PC-9 (cell line): ENCODE data around the gene SRMS. TPM values are rescaled to one million over a fixed set of nuclear protein-coding genes. Genes with fewer than 3 reads are reported as not detected.

Source experiments
- BruUV-seq: library from RNA; stranded (reverse); fragments of 400-500 nt; replicated peaks from 2 replicates; lab custom pipeline; 2021; lab: Mats Ljungman, UMichigan
- CTCF ChIA-PET: fragments of 300-600 bp; sonication (Branson Sonifier 250); formaldehyde crosslinking; loops from one replicate; lab custom pipeline; 2022; ENCODE audit warnings: antibody characterized with exemption; lab: Charles Lee
- POLR2A ChIA-PET: fragments of 300-600 bp; sonication (Branson Sonifier 250); formaldehyde crosslinking; loops from one replicate; lab custom pipeline; 2022; ENCODE audit warnings: antibody characterized with exemption; ENCODE audit not compliant: unreplicated experiment; lab: Charles Lee
- DNase-seq, 2 experiments: peaks; one replicate each; pipeline versions ENCODE4 v3.0.0 to v3.0.0-alpha.2; 2015 to 2022; ENCODE audit warnings: mixed read lengths in 1 of 2
- H2AFZ ChIP-seq: fragments of 200-600 bp; sonication (generic); 2 replicates; pipeline ENCODE4 v1.8.1; 2017; ENCODE audit warnings: antibody characterized with exemption
- H3F3A ChIP-seq: fragments of 200-600 bp; sonication (generic); 2 replicates; pipeline ENCODE4 v1.8.1; 2017; ENCODE audit warnings: antibody characterized with exemption, mild to moderate bottlenecking, low read depth; ENCODE audit not compliant: insufficient read depth
- H3K27ac ChIP-seq: fragments of 200-600 bp; sonication (generic); 2 replicates; pipeline ENCODE4 v1.6.1; 2016; ENCODE audit warnings: mixed run types
- H3K27me3 ChIP-seq: fragments of 200-600 bp; sonication (generic); 2 replicates; pipeline ENCODE4 v1.6.1; 2016; ENCODE audit warnings: low read depth, mixed run types; ENCODE audit not compliant: insufficient read depth
- H3K36me3 ChIP-seq: fragments of 200-600 bp; sonication (generic); 2 replicates; pipeline ENCODE4 v1.6.1; 2016; ENCODE audit warnings: low read depth, mixed run types
- H3K4me1 ChIP-seq: fragments of 200-600 bp; sonication (generic); replicated peaks from 2 replicates; pipeline ENCODE4 v1.6.1; 2016; ENCODE audit warnings: mixed run types; ENCODE audit not compliant: insufficient read depth
- H3K4me2 ChIP-seq: fragments of 200-600 bp; sonication (generic); 2 replicates; pipeline ENCODE4 v1.6.1; 2017; ENCODE audit warnings: mixed run types
- H3K4me3 ChIP-seq: fragments of 200-600 bp; sonication (generic); 2 replicates; pipeline ENCODE4 v1.6.1; 2016; ENCODE audit warnings: mixed run types
- H3K79me2 ChIP-seq: fragments of 200-600 bp; sonication (generic); 2 replicates; pipeline ENCODE4 v1.6.1; 2017; ENCODE audit warnings: low read depth, mixed run types
- H3K9me2 ChIP-seq: fragments of 200-600 bp; sonication (generic); 2 replicates; pipeline ENCODE4 v1.8.1; 2017; ENCODE audit warnings: mild to moderate bottlenecking; ENCODE audit not compliant: insufficient read depth
- H3K9me3 ChIP-seq: fragments of 200-600 bp; sonication (generic); 2 replicates; pipeline ENCODE4 v1.8.1; 2016; ENCODE audit warnings: low read depth; ENCODE audit not compliant: insufficient read depth
- H4K20me1 ChIP-seq: fragments of 200-600 bp; sonication (generic); 2 replicates; pipeline ENCODE4 v1.8.1; 2017; ENCODE audit not compliant: insufficient read depth
- CTCF ChIP-seq: fragments of 200-600 bp; sonication (generic); conservative IDR thresholded peaks from 2 replicates; pipeline ENCODE4 v1.6.1; 2017; ENCODE audit warnings: mixed run types, antibody characterized with exemption, mild to moderate bottlenecking, moderate library complexity
- EZH2 ChIP-seq: fragments of 200-600 bp; sonication (generic); IDR thresholded peaks from 2 replicates; pipeline ENCODE4 v1.8.0; 2017; ENCODE audit warnings: antibody characterized with exemption, low read depth
- intact Hi-C: fragments of 100-400 bp; cut with micrococcal nuclease; formaldehyde crosslinking; loops from one replicate; pipeline ENCODE4 v1.10.0; 2022; ENCODE audit not compliant: unreplicated experiment
- total RNA-seq: library from RNA; stranded (reverse); gene quantifications from 2 replicates; pipeline ENCODE4 v1.2.3, GENCODE V29; 2021

Gene SRMS
- total RNA-seq, 1 experiment from 2014 or later: 1.2 TPM

- peak overlapping the region; percentile 66 for H3K4me3 ChIP-seq
- intact Hi-C loops: loop anchor here (2.0 to 5.0 kb wide), 3 partner anchors 94 to 521 kb away; no protein-coding TSS in a partner anchor
- ChIA-PET POLR2A (interaction anchor here (0.5 to 0.6 kb wide), 5 partner anchors 20 to 1170 kb away, joined by 3 to 4 read pairs (median 3); no protein-coding TSS in a partner anchor), CTCF (interaction anchor here (2.6 to 3.0 kb wide), 2 partner anchors 105 to 444 kb away, joined by 15 to 43 read pairs; partner anchors contain the start of genes PRPF6 and SAMD10)
- peaks cover 49% of the 10 kb centered on the region for H3K4me1 ChIP-seq
- no peaks in the 10 kb centered on the region for H3K9me2 ChIP-seq
- no peaks in the 10 kb centered on the region for H4K20me1 ChIP-seq
- no peak for TF ChIP-seq EZH2
- no peak for TF ChIP-seq CTCF
- BruUV-seq: no TSS peak
- peaks cover 6% of the 10 kb centered on the region; the same call in 1 of the 2 replicates for H3K79me2 ChIP-seq
- no peaks in the 10 kb centered on the region for H3K27me3 ChIP-seq
- no peaks in the 10 kb centered on the region for H3K9me3 ChIP-seq
- peak overlapping the region; percentile 79 for H2AFZ ChIP-seq
- no peaks in the 10 kb centered on the region for H3K36me3 ChIP-seq
- 0 out of 2 replicates have a peak overlapping the region, but pooled peaks have one; percentile 55 for H3K27ac ChIP-seq
- peak overlapping the region; percentile 97 for H3K4me2 ChIP-seq
- DNase-seq: peak; percentile 63 to 69
- H3F3A ChIP-seq: peaks cover 31% of the 10 kb centered on the region; the same call in 1 of the 2 replicates
Observed at GRCh38 chr20:63536241-63536977, 11.1 kb downstream of the SRMS start.

DNA sequence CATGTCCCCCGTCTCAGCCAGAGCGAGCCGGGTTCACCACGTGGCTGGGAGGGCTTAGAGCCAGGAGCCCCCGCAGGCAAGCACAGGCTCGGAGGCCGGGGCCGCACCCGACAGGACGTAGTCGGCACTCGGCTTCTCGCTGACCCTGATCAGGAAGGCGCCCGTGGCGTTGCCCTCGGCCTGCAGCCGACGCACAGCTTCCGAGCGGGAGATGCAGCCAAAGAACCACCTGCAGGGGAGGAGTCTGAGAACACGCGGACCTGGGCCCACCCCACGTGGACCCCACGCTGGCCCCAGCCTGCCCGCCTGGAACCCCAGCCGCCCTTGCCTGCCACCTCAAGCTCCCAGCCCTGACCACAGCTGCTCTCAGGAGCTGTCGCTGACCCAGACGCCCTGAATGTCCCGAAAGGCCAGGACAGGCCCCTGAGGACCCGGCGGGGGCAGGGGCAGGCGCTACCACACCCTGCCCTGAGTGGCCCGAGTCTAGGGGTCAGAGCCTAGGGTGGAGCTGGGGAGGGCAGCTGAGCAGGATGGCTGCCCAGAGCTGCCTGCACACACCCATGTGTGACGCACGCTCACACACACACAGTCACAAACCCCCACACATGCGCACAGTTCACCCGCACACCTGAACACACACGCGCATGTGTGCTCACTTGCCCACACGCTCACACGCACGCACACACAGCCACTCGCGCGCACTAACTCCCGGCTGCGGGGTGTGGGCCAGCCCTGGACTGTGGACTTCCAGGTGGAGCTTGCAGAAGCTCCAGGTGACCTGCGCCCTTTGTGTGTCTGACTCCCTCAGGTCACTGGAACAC is 12.5 kb downstream of the SRMS start:
- Histone ChIP-seq H3K4me2 (peak overlapping the region; percentile 59), H3K36me3 (no peaks in the 10 kb centered on the region), H3K27ac (peak overlapping the region; percentile 32; the same call in 1 of the 2 replicates), H3K9me2 (no peaks in the 10 kb centered on the region), H3K4me3 (no peak overlapping the region), H4K20me1 (no peaks in the 10 kb centered on the region), H2AFZ (no peak overlapping the region), H3K9me3 (no peaks in the 10 kb centered on the region), H3F3A (peaks cover 31% of the 10 kb centered on the region; the same call in 1 of the 2 replicates), H3K79me2 (peaks cover 6% of the 10 kb centered on the region; the same call in 1 of the 2 replicates), H3K4me1 (peaks cover 43% of the 10 kb centered on the region), H3K27me3 (no peaks in the 10 kb centered on the region)
- intact Hi-C loops: loop anchor here (5.0 kb wide), 1 partner anchor 522 kb away; no protein-coding TSS in a partner anchor
- ChIA-PET POLR2A (interaction anchor here (0.6 kb wide), 3 partner anchors 12 to 97 kb away, joined by 3 to 11 read pairs (median 3); no protein-coding TSS in a partner anchor), CTCF (no interaction called here)
- TF ChIP-seq EZH2 (no peak), CTCF (no peak)
- no TSS peak for BruUV-seq
- peak in 1 of 2 experiments; percentile 33 for DNase-seq

DNA sequence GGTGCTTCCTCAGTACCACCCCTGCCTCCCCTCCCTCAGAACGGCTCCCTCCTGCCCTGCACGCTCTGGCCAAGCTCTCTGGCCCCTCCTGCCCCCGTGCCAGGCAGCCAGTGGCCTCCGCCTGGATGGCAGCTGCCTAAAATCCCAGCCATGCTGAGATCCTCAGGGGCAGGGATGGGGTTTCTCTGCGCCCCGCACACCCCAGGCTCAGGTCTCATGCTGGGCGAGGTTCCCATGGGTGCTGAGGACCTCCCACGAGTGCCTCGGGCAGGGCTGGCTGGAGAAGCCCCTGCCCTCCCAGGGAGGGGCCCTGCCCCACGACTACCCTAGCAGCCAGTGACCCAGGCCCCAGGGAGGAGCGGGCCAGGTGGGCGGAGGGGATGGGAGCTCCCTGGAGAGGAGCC is 13.1 kb downstream of the SRMS start:
- Histone ChIP-seq H3K4me3 (no peak overlapping the region), H3K27ac (peak overlapping the region; percentile 32; the same call in 1 of the 2 replicates), H2AFZ (no peak overlapping the region), H3K9me2 (no peaks in the 10 kb centered on the region), H3K36me3 (no peaks in the 10 kb centered on the region), H3F3A (peaks cover 31% of the 10 kb centered on the region; the same call in 1 of the 2 replicates), H3K79me2 (peaks cover 6% of the 10 kb centered on the region; the same call in 1 of the 2 replicates), H4K20me1 (no peaks in the 10 kb centered on the region), H3K9me3 (no peaks in the 10 kb centered on the region), H3K27me3 (no peaks in the 10 kb centered on the region), H3K4me2 (peak overlapping the region; percentile 59), H3K4me1 (peaks cover 37% of the 10 kb centered on the region)
- BruUV-seq: no TSS peak
- intact Hi-C loops: no loop called here
- ChIA-PET POLR2A (interaction anchor here (0.6 to 0.8 kb wide), 5 partner anchors 9 to 307 kb away, joined by 3 to 23 read pairs (median 4); no protein-coding TSS in a partner anchor), CTCF (no interaction called here)
- no peak for DNase-seq
- TF ChIP-seq CTCF (no peak), EZH2 (no peak)
